Activated CD8-positive, alpha-beta T cell treated with anti-CD3 and anti-CD28 coated beads for 36 hours (primary cell): ENCODE measurements around the gene MESP2. TPM values are rescaled to one million over a fixed set of nuclear protein-coding genes. Genes with fewer than 3 reads are reported as not detected.

Source experiments
- ATAC-seq: fragments of 200-7000 bp; cut with Tn5 transposase; one replicate; pipeline ENCODE4 v1.10.0; 2021; ENCODE audit warnings: mild to moderate bottlenecking, moderate library complexity
- CTCF ChIA-PET: fragments of 350-600 bp; sonication (Branson Sonifier 250); formaldehyde crosslinking; loops from one replicate; lab custom pipeline; 2021; ENCODE audit warnings: antibody characterized with exemption; lab: Charles Lee
- POLR2A ChIA-PET: fragments of 350-600 bp; sonication (Branson Sonifier 250); formaldehyde crosslinking; loops from one replicate; lab custom pipeline; 2021; ENCODE audit warnings: antibody characterized with exemption; lab: Charles Lee
- DNase-seq: peaks from one replicate; pipeline ENCODE4 v3.0.0-alpha.2; 2020
- H3K27ac Mint-ChIP-seq: one replicate; pipeline ENCODE4 v1.8.0; 2021; ENCODE audit warnings: mild to moderate bottlenecking, mixed read lengths
- H3K27me3 Mint-ChIP-seq: one replicate; pipeline ENCODE4 v1.8.0; 2021; ENCODE audit warnings: mixed read lengths
- H3K36me3 Mint-ChIP-seq: one replicate; pipeline ENCODE4 v1.8.0; 2021; ENCODE audit warnings: low read depth, mixed read lengths
- H3K4me1 Mint-ChIP-seq: one replicate; pipeline ENCODE4 v1.8.0; 2021; ENCODE audit warnings: low read depth, mixed read lengths
- H3K4me3 Mint-ChIP-seq: one replicate; pipeline ENCODE4 v1.8.0; 2021; ENCODE audit warnings: mild to moderate bottlenecking, moderate library complexity, mixed read lengths
- H3K9me3 Mint-ChIP-seq: one replicate; pipeline ENCODE4 v1.8.0; 2021; ENCODE audit warnings: mixed read lengths
- CTCF ChIP-seq: fragments of 200-600 bp; IDR thresholded peaks from one replicate; pipeline ENCODE4 v1.8.0; 2022; ENCODE audit warnings: antibody characterized with exemption, mild to moderate bottlenecking
- intact Hi-C: fragments of 100-400 bp; cut with micrococcal nuclease; formaldehyde crosslinking; loops from one replicate; pipeline ENCODE4 v1.10.0; 2022
- total RNA-seq, 2 experiments: library from RNA; stranded (reverse); gene quantifications; one replicate each; pipeline ENCODE4 v1.2.3, GENCODE V29; 2021

The MESP2 gene
- total RNA-seq, 2 experiments from 2014 or later = not detected

- CTCF ChIA-PET = interaction anchor here (0.8 to 5.1 kb wide), 18 partner anchors 7 to 311 kb away, joined by 3 to 70 read pairs (median 6); partner anchors contain the start of genes AP3S2 and MESP1
- Mint-ChIP-seq H3K27me3 (peaks cover 6% of the 10 kb centered on the region), H3K9me3 (no peaks in the 10 kb centered on the region), H3K27ac (no peak overlapping the region), H3K4me3 (no peak overlapping the region), H3K4me1 (no peaks in the 10 kb centered on the region), H3K36me3 (no peaks in the 10 kb centered on the region)
- intact Hi-C loops = loop anchor here (5.0 kb wide), 1 partner anchor 112 kb away; no protein-coding TSS in a partner anchor
- POLR2A ChIA-PET = no interaction called here
- no peak for ATAC-seq
- TF ChIP-seq CTCF = no peak
- no peak for DNase-seq
Observed at GRCh38 chr15:89759835-89760234, 16.3 kb upstream of the MESP2 start.

- H3K4me1 Mint-ChIP-seq = no peaks in the 10 kb centered on the region
- CTCF ChIA-PET = interaction anchor here (0.6 to 5.1 kb wide), 40 partner anchors 8 to 442 kb away, joined by 3 to 70 read pairs (median 4); partner anchors contain the start of genes AP3S2 and MESP1
- no peaks in the 10 kb centered on the region for H3K9me3 Mint-ChIP-seq
- H3K4me3 Mint-ChIP-seq = no peak overlapping the region
- no peak overlapping the region for H3K27ac Mint-ChIP-seq
- ATAC-seq (peak; percentile 98), DNase-seq (peak; percentile 83)
- H3K27me3 Mint-ChIP-seq = peaks cover 6% of the 10 kb centered on the region
- intact Hi-C loops = loop anchor here (5.0 kb wide), 1 partner anchor 112 kb away; no protein-coding TSS in a partner anchor
- POLR2A ChIA-PET = no interaction called here
- no peaks in the 10 kb centered on the region for H3K36me3 Mint-ChIP-seq
- TF ChIP-seq CTCF = peak; percentile 82
Observed at GRCh38 chr15:89760303-89761008, 15.7 kb upstream of the MESP2 start.

GRCh38 chr15:89761009-89761831, 14.9 kb upstream of the MESP2 start:
- no peaks in the 10 kb centered on the region for H3K4me1 Mint-ChIP-seq
- TF ChIP-seq CTCF = no peak
- intact Hi-C loops = loop anchor here (5.0 kb wide), 1 partner anchor 111 kb away; no protein-coding TSS in a partner anchor
- H3K9me3 Mint-ChIP-seq = no peaks in the 10 kb centered on the region
- ATAC-seq = peak; percentile 20
- no peak overlapping the region for H3K27ac Mint-ChIP-seq
- no peak overlapping the region for H3K4me3 Mint-ChIP-seq
- DNase-seq = no peak
- peaks cover 6% of the 10 kb centered on the region for H3K27me3 Mint-ChIP-seq
- POLR2A ChIA-PET = interaction anchor here (0.9 kb wide), 1 partner anchor 113 kb away, joined by 3 read pairs; no protein-coding TSS in a partner anchor
- CTCF ChIA-PET = interaction anchor here (0.6 to 5.1 kb wide), 39 partner anchors 9 to 442 kb away, joined by 3 to 70 read pairs (median 4); partner anchors contain the start of genes AP3S2 and MESP1
- no peaks in the 10 kb centered on the region for H3K36me3 Mint-ChIP-seq

GRCh38 chr15:89761929-89762328, 14.2 kb upstream of the MESP2 start:
- Mint-ChIP-seq H3K36me3 (no peaks in the 10 kb centered on the region), H3K27ac (no peak overlapping the region), H3K27me3 (peaks cover 5% of the 10 kb centered on the region), H3K4me1 (no peaks in the 10 kb centered on the region), H3K9me3 (no peaks in the 10 kb centered on the region), H3K4me3 (no peak overlapping the region)
- DNase-seq (no peak), ATAC-seq (no peak)
- ChIA-PET POLR2A (interaction anchor here (0.9 kb wide), 1 partner anchor 113 kb away, joined by 3 read pairs; no protein-coding TSS in a partner anchor), CTCF (interaction anchor here (0.8 to 5.1 kb wide), 17 partner anchors 9 to 325 kb away, joined by 3 to 70 read pairs (median 9); partner anchors contain the start of gene MESP1)
- TF ChIP-seq CTCF = no peak
- intact Hi-C loops = loop anchor here (5.0 kb wide), 1 partner anchor 110 kb away; no protein-coding TSS in a partner anchor
